CD4-positive, alpha-beta T cell treated with Interleukin-6 at 100 ng/mL for 8 hours (primary cell): ENCODE measurements around the gene BNC2.

Experiments
- DNase-seq: peaks from one replicate; pipeline ENCODE4 v3.0.0-alpha.2; 2020; ENCODE audit warnings: mixed read lengths, low spot score

The BNC2 gene

GRCh38 chr9:16367605-16368231 lies 502.8 kb downstream of the BNC2 start:
- no peak for DNase-seq

GRCh38 chr9:16364347-16364746 lies 506.1 kb downstream of the BNC2 start:
- no peak for DNase-seq

GRCh38 chr9:16363916-16364315 lies 506.6 kb downstream of the BNC2 start:
- DNase-seq: no peak

GRCh38 chr9:16363073-16363781 lies 507.2 kb downstream of the BNC2 start:
- no peak for DNase-seq

GRCh38 chr9:16361939-16362338 lies 508.5 kb downstream of the BNC2 start:
- no peak for DNase-seq

GRCh38 chr9:16361118-16361517 lies 509.4 kb downstream of the BNC2 start:
- DNase-seq: no peak

GRCh38 chr9:16360247-16360646 lies 510.2 kb downstream of the BNC2 start:
- no peak for DNase-seq
